Osteoblast (primary cell): ENCODE data around the gene PLXDC2. TPM values are rescaled to one million over a fixed set of nuclear protein-coding genes. Genes with fewer than 3 reads are reported as not detected.

Source experiments
- DNase-seq: peaks from one replicate; pipeline ENCODE4 v3.0.0; 2011; ENCODE audit warnings: low spot score, mixed read lengths; ENCODE audit not compliant: insufficient read length; ENCODE audit errors: missing footprints
- H2AFZ ChIP-seq: 2 replicates; pipeline ENCODE4 v1.6.0; 2011; ENCODE audit warnings: mild to moderate bottlenecking, low read length
- H3K27ac ChIP-seq: 2 replicates; pipeline ENCODE4 v1.5.1; 2011; ENCODE audit warnings: mild to moderate bottlenecking, low read depth, low read length, moderate library complexity
- H3K27me3 ChIP-seq: 2 replicates; pipeline ENCODE4 v1.6.0; 2012; ENCODE audit warnings: mild to moderate bottlenecking, control low read depth, inconsistent platforms, low read length, moderate library complexity; ENCODE audit not compliant: insufficient read depth
- H3K36me3 ChIP-seq: 2 replicates; pipeline ENCODE4 v1.5.1; 2011; ENCODE audit warnings: mild to moderate bottlenecking, low read length, control low read depth, moderate library complexity; ENCODE audit not compliant: insufficient read depth
- H3K4me1 ChIP-seq: 2 replicates; pipeline ENCODE4 v1.5.1; 2011; ENCODE audit warnings: mild to moderate bottlenecking, low read length, control low read depth, moderate library complexity; ENCODE audit not compliant: insufficient read depth
- H3K4me2 ChIP-seq: 2 replicates; pipeline ENCODE4 v1.6.0; 2011; ENCODE audit warnings: mild to moderate bottlenecking, low read length; ENCODE audit not compliant: insufficient read depth
- H3K4me3 ChIP-seq: fragments of 200-600 bp; sonication (generic); 3 replicates; pipeline ENCODE4 v1.5.1; 2012; ENCODE audit warnings: mild to moderate bottlenecking, low read length, inconsistent platforms; ENCODE audit not compliant: insufficient read depth
- H3K79me2 ChIP-seq: 2 replicates; pipeline ENCODE4 v1.6.0; 2012; ENCODE audit warnings: mild to moderate bottlenecking, low read length, control low read depth, inconsistent platforms; ENCODE audit not compliant: insufficient read depth
- H3K9me3 ChIP-seq: 2 replicates; pipeline ENCODE4 v1.5.1; 2011; ENCODE audit warnings: low read depth, low read length, control low read depth
- H4K20me1 ChIP-seq: 2 replicates; pipeline ENCODE4 v1.6.0; 2012; ENCODE audit warnings: mild to moderate bottlenecking, low read length, control low read depth; ENCODE audit not compliant: insufficient read depth
- total RNA-seq: library from RNA; depleted of rRNA; stranded (reverse); fragments of >200 nt; gene quantifications from 2 replicates; pipeline ENCODE4 v1.2.3, GENCODE V29; 2012
- TF ChIP-seq, protein P1 (sequence below): IDR thresholded peaks from 2 replicates; pipeline ENCODE4 v1.5.1; 2011; ENCODE audit warnings: mild to moderate bottlenecking, low read depth, low read length, moderate library complexity; ENCODE audit errors: extremely low read depth

PLXDC2 gene
- total RNA-seq, 1 donor = 63.3 TPM

DNA sequence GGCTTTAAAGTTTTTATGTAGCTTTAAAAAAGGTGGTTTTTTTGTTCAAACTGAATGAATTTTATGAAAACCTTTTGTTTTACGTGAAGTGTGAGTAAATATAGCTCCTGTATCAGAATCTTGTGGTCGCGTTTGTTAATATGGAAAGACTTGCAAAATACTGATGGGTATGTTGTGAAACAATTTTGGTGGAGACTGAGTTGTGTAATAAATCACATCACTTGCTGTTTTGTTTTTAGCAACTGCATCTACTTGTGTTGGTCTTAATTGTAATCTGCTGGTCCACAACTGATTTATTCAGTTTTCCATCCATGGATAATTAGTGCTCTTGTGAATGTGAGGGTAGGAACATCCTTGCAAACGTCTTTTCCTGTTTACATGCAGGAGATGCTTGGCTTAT lies 10.5 kb downstream of the PLXDC2 start:
- no peaks in the 10 kb centered on the region for H3K27me3 ChIP-seq
- no peak overlapping the region for H3K27ac ChIP-seq
- H3K9me3 ChIP-seq = no peaks in the 10 kb centered on the region
- H3K36me3 ChIP-seq = no peaks in the 10 kb centered on the region
- TF ChIP-seq, protein P1, sequence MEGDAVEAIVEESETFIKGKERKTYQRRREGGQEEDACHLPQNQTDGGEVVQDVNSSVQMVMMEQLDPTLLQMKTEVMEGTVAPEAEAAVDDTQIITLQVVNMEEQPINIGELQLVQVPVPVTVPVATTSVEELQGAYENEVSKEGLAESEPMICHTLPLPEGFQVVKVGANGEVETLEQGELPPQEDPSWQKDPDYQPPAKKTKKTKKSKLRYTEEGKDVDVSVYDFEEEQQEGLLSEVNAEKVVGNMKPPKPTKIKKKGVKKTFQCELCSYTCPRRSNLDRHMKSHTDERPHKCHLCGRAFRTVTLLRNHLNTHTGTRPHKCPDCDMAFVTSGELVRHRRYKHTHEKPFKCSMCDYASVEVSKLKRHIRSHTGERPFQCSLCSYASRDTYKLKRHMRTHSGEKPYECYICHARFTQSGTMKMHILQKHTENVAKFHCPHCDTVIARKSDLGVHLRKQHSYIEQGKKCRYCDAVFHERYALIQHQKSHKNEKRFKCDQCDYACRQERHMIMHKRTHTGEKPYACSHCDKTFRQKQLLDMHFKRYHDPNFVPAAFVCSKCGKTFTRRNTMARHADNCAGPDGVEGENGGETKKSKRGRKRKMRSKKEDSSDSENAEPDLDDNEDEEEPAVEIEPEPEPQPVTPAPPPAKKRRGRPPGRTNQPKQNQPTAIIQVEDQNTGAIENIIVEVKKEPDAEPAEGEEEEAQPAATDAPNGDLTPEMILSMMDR = no peak
- H2AFZ ChIP-seq = no peak overlapping the region
- no peaks in the 10 kb centered on the region for H4K20me1 ChIP-seq
- no peaks in the 10 kb centered on the region for H3K4me1 ChIP-seq
- DNase-seq = no peak
- H3K79me2 ChIP-seq = no peaks in the 10 kb centered on the region
- no peak overlapping the region for H3K4me3 ChIP-seq
- H3K4me2 ChIP-seq = no peak overlapping the region

GRCh38 chr10:19828278-19829049 lies 12.2 kb downstream of the PLXDC2 start:
- H3K4me3 ChIP-seq = no peak overlapping the region
- H3K79me2 ChIP-seq = no peaks in the 10 kb centered on the region
- no peaks in the 10 kb centered on the region for H3K27me3 ChIP-seq
- TF ChIP-seq, protein P1 = no peak
- no peaks in the 10 kb centered on the region for H3K9me3 ChIP-seq
- no peaks in the 10 kb centered on the region for H3K36me3 ChIP-seq
- H4K20me1 ChIP-seq = no peaks in the 10 kb centered on the region
- H3K4me1 ChIP-seq = no peaks in the 10 kb centered on the region
- H3K4me2 ChIP-seq = no peak overlapping the region
- H2AFZ ChIP-seq = no peak overlapping the region
- H3K27ac ChIP-seq = no peak overlapping the region
- no peak for DNase-seq

- Histone ChIP-seq H2AFZ (peak overlapping the region; percentile 47), H3K27ac (no peak overlapping the region), H3K36me3 (no peaks in the 10 kb centered on the region), H3K79me2 (no peaks in the 10 kb centered on the region), H3K4me1 (no peaks in the 10 kb centered on the region), H3K27me3 (no peaks in the 10 kb centered on the region), H4K20me1 (no peaks in the 10 kb centered on the region), H3K9me3 (no peaks in the 10 kb centered on the region), H3K4me3 (no peak overlapping the region), H3K4me2 (peak overlapping the region; percentile 23)
- TF ChIP-seq, protein P1 = no peak
- no peak for DNase-seq
Measured at GRCh38 chr10:19832699-19833098, 16.5 kb downstream of the PLXDC2 start.

DNA sequence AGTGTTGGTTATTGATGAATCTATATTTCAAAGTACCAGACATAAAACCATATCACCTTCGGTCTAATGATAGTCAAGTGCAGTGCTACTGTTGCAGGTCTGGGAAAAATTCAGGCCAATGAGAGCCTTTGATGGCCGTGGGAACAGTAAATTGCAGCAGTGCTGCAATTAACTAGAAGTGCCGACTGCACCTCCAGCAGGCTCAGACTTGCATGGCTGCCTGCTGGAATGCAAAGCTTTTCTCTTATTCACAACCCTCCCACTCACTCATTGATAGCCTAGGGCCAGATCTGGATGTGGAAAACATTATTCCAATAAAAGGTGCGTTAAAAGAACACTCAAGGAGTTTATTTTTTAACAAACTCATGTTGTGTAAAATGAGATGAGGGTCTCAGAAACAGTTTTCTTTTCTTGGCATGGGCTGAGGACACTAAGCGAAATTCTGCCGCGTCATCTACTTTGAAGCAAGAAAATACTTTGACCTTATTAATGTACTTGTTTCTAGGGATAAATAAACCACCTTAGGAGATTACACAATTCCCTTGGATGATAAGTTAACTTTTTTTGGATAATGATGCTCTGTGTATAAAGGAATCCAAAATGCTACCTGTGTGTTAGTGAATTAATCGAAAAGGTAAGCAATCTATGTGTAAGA lies 17.1 kb downstream of the PLXDC2 start:
- Histone ChIP-seq H2AFZ (no peak overlapping the region), H3K4me1 (no peaks in the 10 kb centered on the region), H3K27me3 (no peaks in the 10 kb centered on the region), H4K20me1 (no peaks in the 10 kb centered on the region), H3K36me3 (no peaks in the 10 kb centered on the region), H3K27ac (no peak overlapping the region), H3K79me2 (no peaks in the 10 kb centered on the region), H3K9me3 (no peaks in the 10 kb centered on the region), H3K4me3 (no peak overlapping the region), H3K4me2 (no peak overlapping the region)
- TF ChIP-seq, protein P1 = no peak
- no peak for DNase-seq
